HG02610 (cell line): Measurements from ENCODE around the gene TAF6L.
"Not testable (repeated sequence)": the region's sequence is repeated elsewhere in the genome, so short reads cannot be mapped to it uniquely, and the experiment has no call there.

ENCODE experiments used
- ATAC-seq: cut with Tn5 transposase; IDR thresholded peaks from one replicate; pipeline ENCODE4 v1.9.1; 2021; ENCODE audit warnings: mild to moderate bottlenecking, moderate library complexity; ENCODE audit not compliant: unreplicated experiment

Gene TAF6L

GRCh38 chr11:62757846-62758788 is 13.1 kb upstream of the TAF6L start:
- no peak for ATAC-seq

- not testable (repeated sequence) for ATAC-seq
Observed at GRCh38 chr11:62760867-62761227, 10.3 kb upstream of the TAF6L start.

GRCh38 chr11:62770778-62771143 is 435 bp upstream of the TAF6L start:
- no peak for ATAC-seq

- ATAC-seq, result no peak
Observed at GRCh38 chr11:62774407-62774806, 3.2 kb downstream of the TAF6L start.

GRCh38 chr11:62775646-62776045 is 4.5 kb downstream of the TAF6L start:
- no peak for ATAC-seq

- ATAC-seq, result no peak
Observed at GRCh38 chr11:62777389-62777788, 6.2 kb downstream of the TAF6L start.

GRCh38 chr11:62778441-62778840 is 7.2 kb downstream of the TAF6L start:
- ATAC-seq, result no peak

GRCh38 chr11:62782753-62783152 is 11.6 kb downstream of the TAF6L start:
- ATAC-seq, result no peak

GRCh38 chr11:62786318-62787004 is 15.3 kb downstream of the TAF6L start:
- peak; percentile 59 for ATAC-seq

- ATAC-seq, result peak; percentile 62
Observed at GRCh38 chr11:62787005-62787759, 16.0 kb downstream of the TAF6L start, which contains the start of gene TMEM179B. TMEM179B (plus strand) TSS chr11:62787402; CDS start chr11:62787432, 30 bp downstream.

GRCh38 chr11:62788991-62789390 is 17.8 kb downstream of the TAF6L start:
- no peak for ATAC-seq

GRCh38 chr11:62789576-62789975 is 18.4 kb downstream of the TAF6L start:
- no peak for ATAC-seq

- ATAC-seq, result peak; percentile 74
Observed at GRCh38 chr11:62791501-62792201, 20.5 kb downstream of the TAF6L start, which contains the start of gene TMEM223. TMEM223 (minus strand) TSS chr11:62792006; CDS start chr11:62791994, 12 bp downstream.

- ATAC-seq, result peak; percentile 6
Observed at GRCh38 chr11:62792202-62792575, 21.0 kb downstream of the TAF6L start.

GRCh38 chr11:62794201-62794775 is 23.1 kb downstream of the TAF6L start:
- no peak for ATAC-seq

- no peak for ATAC-seq
Observed at GRCh38 chr11:62796281-62796680, 25.1 kb downstream of the TAF6L start.

GRCh38 chr11:62799486-62799885 is 28.3 kb downstream of the TAF6L start:
- ATAC-seq, result no peak

- no peak for ATAC-seq
Observed at GRCh38 chr11:62801071-62801470, 29.9 kb downstream of the TAF6L start.

- no peak for ATAC-seq
Observed at GRCh38 chr11:62804310-62805075, 33.3 kb downstream of the TAF6L start.
